ENCODE measurements around the gene SLC18A2.

DNA sequence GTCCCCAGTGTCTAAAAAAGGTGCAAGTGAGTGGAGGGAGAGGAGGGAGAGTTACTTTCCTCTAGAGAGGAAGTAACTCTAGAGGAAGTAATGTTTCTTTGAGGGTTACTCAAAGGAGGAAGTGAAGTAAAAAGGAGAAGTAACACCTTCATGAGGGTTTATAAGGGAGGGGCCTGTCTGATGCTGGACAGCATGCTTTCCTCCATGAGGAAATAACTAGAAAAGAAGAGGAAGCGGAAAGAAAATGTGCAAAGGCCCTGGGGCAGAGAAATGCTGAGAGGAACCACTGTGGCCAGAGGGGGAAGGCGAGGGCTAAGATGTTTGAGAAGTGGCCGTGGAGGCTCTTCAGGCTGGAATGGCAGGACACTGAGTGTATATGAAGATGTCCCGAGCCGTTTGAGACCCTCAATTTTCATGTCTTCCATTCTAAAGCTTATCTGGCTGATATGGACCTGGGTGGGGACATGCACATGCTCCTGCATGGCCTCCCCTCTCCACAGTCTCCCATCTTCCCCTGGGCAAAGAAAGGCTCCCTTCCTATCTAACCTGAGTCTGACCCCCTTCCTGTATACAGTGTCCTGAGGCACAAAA is 3.4 kb upstream of the SLC18A2 start:
- TF ChIP-seq TBP (IDR thresholded peaks at IDR 0.05; ENCODE audit: low read depth, low read length) (no peak), KDM4A (IDR thresholded peaks at IDR 0.05; ENCODE audit: low read depth, low read length, severe bottlenecking) (no peak), CHD2 (IDR thresholded peaks at IDR 0.05; ENCODE audit: low read length) (no peak), SP1 (IDR thresholded peaks at IDR 0.05; ENCODE audit: low read depth, low read length) (no peak), CTCF (IDR thresholded peaks at IDR 0.05; ENCODE audit: control extremely low read depth in 1 of 3, insufficient read depth in 1 of 3, low read depth in 1 of 3, low read length in 3 of 3) (no peak), CTBP2 (IDR thresholded peaks at IDR 0.05; ENCODE audit: borderline replicate concordance, insufficient read depth, insufficient read length, low read length) (no peak), EZH2 (IDR thresholded peaks at IDR 0.05; ENCODE audit: low read depth, low read length, severe bottlenecking) (no peak), SIN3A (conservative IDR thresholded peaks at IDR 0.05 in 1 of 2, IDR thresholded peaks at IDR 0.05 in 1 of 2; ENCODE audit: low read depth in 1 of 2, low read length in 2 of 2) (no peak)
